Stimulated activated CD8-positive, alpha-beta memory T cell treated with anti-CD3 and anti-CD28 coated beads, Interleukin-4, amount 100 ng/mL, for 48 hours (primary cell): ENCODE measurements around the gene CD58.
"Not testable (repeated sequence)": the region's sequence is repeated elsewhere in the genome, so short reads cannot be mapped to it uniquely, and the experiment has no call there.

ENCODE experiments used
- DNase-seq: peaks from one replicate; pipeline ENCODE4 v3.0.0-alpha.2; 2020

CD58 gene, protein sequence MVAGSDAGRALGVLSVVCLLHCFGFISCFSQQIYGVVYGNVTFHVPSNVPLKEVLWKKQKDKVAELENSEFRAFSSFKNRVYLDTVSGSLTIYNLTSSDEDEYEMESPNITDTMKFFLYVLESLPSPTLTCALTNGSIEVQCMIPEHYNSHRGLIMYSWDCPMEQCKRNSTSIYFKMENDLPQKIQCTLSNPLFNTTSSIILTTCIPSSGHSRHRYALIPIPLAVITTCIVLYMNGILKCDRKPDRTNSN

DNA sequence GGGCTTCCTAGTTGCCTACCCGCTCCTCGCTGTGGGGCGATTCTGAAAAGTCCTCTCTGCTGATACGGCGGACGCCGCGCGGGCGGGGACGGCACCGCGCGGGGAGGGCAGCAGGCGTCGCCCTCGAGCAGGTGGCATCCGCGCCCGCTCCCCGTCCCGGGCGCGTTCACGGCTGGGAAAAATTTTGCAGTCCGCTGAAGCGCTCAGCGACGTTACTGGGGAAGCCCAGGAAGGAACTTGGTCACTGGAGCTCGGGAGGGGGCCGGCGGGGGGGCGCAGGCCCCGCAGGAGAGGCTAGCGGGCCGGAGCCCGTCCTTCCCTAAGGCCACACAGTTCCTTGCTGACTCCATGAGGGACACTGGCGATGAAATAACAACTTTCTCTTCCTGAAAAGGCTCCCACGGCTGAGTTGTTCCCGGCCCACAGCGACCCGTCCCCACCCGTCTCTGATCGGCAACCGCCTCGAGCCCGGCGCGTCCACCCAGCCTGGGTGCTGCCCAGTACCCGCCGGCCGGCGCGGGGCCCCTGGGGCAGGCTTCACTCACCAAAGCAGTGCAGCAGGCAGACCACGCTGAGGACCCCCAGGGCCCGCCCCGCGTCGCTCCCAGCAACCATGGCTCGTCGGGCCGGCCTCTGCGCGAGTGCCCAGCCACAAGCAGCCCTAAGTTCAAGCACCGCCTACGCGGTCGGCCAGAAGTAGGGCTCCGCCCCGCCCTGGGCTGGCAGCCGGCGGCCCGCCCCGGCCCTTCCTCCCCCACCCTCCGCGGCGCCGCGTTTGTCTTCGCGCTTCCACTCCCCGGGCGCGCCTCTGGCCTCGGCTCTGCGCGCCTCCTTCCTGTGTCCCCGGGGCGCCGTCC is at the start of gene CD58:
Gene CD58, minus strand, starts transcription at position 669 of the 857 bp plus-strand sequence. Its CDS starts 54 bp downstream, at position 615.
- peak; percentile 92 for DNase-seq

DNA sequence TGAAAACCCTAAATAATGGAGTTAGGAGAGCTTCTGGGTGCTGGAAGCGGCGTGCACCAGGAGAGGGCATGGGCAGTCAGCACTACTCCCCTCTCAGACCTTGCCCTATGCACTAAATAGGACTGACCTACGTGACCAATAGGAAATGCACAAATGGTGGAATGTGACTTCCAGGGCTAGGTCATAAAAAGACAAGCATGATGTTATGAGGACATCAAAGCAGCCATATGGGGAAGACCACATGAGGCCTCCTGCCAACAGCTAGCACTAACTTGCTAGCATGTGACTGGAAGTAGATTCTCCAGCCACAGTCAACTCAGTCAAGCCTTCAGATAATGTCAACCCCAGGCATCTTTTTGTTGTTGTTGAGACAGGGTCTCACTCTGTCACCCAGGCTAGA is 49.6 kb upstream of the CD58 start:
- not testable (repeated sequence) for DNase-seq

DNA sequence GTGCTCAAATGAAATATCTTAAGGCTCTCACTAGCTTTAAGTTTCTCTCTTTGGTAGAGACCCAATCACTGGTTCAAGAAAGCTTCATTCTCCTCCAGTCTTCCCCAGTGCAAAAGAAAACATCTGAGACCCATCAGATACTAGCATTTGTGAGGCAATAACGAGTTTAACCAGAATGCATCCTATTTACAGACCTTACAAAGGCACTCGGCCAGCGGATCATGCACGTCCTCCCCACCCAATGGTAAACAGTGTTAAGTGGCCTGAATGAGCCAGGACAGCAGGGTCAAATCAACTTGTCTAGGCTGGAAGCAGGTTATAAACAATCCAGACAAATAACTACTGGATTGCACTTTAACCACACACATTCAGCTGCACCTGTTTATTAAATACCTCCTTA is 48.3 kb upstream of the CD58 start:
- DNase-seq: not testable (repeated sequence)

DNA sequence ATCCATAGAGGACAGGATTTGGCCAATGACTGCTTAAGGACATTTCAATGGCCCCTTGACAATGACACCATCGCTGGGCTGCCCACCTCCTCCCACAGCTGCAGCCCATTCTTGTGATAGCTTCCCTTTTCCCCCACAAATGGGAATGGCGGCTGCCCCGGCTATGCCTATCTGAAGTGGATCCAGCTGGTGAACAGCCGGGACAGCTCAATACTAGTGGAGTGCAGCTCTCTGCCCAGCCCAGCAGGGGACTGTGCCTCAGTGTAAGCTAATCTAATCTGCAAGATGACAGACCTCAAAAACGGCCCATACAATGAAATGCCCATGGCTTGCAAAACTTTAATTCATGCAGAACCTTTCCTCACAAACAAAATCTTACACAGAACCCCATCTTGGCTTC is 47.0 kb upstream of the CD58 start:
- not testable (repeated sequence) for DNase-seq

DNA sequence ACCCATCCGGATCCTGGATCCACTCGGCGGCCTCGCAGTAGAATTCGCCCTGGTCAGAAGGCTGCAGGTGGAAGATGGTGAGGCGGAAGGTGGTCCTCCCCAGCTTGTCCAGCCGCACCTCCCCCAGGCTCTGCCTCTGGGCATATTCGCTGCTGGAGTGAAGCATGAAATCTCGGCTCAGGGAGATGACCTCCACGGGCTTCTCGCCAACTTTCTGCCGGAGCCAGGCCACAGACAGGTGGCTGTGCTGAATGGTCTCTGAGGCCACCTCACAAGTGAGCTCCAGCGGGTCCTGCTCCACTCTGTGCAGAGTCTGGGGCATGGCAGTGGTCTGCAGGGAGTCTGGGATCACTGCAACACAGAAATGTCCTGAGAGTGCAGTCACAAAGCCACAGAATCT is 43.0 kb upstream of the CD58 start:
- DNase-seq: not testable (repeated sequence)

DNA sequence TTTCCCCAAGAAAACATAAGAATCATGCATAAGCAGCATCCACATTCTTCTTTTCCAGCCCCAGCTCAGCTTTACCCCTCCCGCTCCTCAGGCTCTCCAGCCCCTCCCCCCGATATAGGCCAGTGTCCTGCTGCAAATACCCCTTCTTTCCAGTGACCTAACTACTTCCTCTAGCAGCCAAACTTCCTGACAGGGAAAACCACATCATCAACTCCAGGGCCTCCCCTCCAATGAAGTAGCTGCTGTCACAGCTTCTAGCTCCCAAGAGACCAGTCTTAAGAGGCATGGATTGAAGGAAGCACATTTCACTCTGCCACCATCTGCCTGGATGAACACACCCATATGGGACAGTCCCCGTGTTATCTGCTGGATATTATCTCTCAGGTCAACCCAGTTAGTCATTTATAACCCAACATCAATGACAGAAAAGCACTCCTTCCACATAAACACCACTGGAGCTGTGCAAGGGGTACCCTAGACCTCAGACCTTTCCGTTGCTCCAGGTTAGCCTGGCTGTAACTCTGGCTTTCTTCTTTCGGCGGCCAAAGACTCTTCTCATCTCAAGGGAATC is 39.1 kb upstream of the CD58 start:
- DNase-seq: not testable (repeated sequence)

DNA sequence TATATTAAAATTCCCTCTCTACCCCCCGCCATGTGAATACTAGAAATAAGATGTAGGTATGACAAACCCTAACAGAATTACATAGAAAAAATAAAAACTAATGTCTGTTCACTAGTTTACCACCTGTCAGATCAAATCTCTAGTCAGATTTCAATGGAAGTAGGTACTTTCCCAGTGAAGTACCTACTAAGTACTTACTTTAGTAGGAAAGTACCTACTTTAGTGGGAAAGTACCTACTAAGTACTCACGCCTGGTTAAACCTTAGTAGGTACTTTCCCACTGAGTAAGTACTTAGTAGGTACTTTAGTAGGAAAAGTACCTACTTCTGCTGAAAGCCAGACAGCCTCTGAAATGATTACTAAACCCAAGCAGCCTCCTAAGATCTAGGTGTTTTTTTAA is 38.0 kb upstream of the CD58 start:
- not testable (repeated sequence) for DNase-seq

DNA sequence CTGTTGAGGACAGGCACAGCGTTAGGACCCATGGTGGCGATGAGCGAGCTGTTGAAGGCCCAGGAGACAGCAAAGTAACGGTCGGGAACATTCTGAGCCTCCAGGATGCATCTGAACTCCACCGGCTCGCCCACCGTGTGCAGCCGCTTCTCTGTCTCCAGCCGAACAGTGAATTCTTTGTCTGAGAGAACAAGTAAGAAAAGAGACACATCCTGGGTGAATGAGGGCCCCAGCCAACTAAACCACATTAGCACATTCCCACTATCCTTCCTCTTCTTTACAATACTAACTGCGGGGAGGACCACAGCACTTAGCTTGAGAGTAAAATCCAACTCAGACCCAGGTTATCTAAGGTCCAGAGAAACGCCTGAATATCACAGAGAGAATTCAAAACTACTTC is 37.3 kb upstream of the CD58 start:
- DNase-seq: not testable (repeated sequence)

DNA sequence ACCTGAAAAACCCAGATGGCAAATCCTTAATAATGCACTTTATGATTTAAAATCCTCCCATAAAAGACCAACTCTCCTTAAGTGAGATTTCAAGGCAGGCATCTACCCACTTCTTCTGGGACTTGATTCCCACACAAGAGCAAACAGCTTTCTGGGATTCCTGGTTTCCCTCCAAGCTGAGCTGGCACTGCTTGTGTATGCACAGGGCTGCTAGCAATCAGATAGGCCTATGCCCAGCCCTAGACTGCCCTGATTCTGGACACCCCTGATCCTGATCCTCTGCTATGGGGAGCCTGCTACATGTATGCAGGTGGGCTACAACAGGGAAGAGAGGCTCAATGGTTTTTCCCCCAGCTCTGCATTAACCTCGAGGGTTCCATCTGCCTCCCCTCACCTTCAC is 36.6 kb upstream of the CD58 start:
- DNase-seq: not testable (repeated sequence)

DNA sequence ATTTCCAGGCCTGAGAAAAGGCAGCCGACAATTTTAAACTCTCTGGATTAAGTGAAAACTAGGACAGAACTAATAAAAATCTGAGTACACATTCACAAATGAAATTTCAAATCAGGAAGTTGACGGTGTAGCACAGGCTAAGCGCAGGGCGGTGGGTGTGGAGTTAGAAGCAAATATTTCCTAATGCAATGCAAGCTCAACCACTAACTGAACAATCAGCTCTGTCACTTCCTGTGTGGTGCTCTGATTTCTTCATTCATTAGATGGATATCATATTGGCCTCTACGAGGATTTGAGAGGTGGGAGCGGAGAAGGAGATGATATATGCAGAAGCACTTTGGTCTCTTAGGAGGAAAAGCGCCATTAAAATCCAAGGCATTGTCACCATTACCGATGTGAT is 35.2 kb upstream of the CD58 start:
- DNase-seq: not testable (repeated sequence)

DNA sequence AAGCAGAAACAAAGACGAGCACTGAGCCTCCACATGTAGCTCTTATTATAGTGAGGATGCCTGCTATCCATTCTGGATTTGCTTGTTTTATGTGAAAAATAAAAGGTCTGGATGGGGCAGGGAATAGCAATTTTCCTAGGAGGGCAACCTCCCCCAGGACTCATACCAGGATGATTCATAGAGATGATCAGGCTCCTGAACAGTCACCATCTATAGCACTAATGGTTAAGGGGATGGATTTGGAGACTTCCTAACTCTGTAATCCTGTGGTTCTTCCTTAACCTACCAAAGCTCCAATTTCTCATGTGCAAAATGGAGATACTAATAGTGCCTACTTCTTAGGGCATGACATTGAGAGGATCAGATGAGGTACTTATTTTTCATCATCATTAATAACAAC is 34.5 kb upstream of the CD58 start:
- no peak for DNase-seq

DNA sequence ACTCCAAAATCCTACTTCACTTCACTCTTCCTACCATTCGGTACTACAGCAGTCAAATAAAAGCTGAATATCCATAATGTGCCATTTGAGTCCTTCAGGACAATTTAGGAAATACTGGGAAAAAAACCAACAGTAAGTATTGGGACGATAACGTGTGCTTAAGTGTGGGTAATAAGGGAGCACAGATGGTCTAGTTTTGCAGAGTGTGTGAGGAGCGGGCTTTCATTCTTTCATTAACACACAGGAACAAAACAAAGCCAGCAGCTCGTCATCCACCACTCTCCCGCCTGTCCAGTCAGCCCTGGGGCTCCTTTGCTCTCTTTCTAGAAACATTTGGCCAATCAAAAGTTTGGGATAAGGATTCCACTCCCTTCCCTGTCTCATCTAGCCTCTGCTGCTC is 33.6 kb upstream of the CD58 start:
- DNase-seq: not testable (repeated sequence)

DNA sequence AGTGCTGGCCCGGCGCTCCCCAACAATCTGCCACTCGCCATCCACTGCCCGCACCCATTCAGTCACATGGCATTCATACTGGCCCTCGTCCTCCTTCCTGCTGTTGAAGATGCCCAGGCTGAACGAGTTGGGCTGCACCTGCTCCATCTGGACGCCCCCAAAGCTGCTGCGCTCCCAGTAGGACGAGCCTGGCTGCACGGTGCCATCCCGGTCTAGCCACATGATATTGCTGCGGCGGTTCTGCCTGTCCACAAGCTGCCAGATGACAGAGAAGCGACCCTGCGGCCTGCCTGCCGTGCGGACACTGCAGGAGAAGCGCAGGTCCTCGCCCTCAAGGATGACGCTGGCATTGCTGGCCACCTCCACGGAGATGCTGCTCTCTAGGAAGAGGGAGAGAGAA is 32.8 kb upstream of the CD58 start:
- not testable (repeated sequence) for DNase-seq

DNA sequence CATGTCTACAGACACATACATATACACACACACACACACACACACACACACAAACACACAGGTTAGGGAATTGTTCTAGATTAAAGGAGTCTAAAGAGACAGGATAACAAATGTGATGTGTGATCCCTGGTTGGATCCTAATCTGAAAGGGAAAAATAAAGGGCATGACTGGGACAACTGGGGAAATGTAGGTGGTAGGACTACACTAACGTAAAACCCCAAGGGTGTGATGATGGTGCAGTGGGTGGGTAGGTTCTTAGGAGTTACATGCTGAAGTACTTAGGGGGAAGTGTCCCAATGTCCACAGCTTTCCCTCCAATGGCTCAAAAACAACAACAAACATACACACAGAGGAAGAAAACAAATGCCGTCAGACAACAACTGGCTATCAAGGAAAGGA is 28.5 kb upstream of the CD58 start:
- DNase-seq: not testable (repeated sequence)

DNA sequence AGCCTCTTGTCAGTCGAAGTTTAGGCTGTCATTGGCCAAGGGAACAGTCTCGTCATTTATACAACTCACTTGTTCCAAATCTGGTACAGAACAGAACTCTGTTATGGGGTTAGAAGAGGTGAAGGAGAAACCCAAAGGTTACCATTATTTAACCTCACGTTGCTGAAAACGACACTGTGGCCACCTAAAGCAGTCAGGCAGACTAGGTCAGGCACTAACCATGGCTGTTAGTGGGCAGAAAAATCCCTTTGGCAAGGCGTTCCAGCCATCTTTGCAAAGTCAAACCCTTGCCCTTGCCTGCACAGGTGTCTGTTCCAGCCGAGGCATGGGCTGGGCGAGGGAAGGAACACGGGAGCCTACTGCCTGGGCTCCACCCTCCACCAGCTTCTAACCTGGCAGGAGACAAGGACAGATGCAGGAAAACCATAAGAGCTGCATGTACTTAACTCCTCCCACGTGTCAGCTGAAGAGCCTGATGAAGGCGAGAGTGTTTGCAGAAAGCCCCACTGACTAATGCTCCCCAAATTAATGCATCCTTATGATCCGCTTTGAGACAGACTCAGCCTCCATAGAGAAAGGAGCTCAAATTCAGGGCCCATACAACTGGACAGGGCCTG is 27.7 kb upstream of the CD58 start:
- not testable (repeated sequence) for DNase-seq

DNA sequence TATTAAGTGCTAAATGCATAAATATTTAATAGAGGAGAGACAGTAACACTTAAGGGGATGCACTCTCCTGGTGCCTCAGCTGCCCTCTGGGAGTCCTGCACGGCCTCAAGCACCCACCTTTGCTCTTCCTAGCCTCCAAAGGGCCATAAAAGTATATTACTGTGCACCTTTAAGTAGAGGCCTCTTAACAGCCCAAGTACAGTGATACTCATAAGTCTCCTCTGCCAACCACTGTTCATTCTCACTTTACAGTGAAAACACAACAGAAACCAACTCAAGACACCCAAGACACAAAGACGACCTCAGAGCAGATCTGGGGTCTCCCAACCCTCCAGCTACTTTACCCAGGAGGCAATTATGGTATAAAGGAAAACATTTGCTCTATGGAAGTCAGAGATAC is 26.6 kb upstream of the CD58 start:
- DNase-seq: not testable (repeated sequence)

DNA sequence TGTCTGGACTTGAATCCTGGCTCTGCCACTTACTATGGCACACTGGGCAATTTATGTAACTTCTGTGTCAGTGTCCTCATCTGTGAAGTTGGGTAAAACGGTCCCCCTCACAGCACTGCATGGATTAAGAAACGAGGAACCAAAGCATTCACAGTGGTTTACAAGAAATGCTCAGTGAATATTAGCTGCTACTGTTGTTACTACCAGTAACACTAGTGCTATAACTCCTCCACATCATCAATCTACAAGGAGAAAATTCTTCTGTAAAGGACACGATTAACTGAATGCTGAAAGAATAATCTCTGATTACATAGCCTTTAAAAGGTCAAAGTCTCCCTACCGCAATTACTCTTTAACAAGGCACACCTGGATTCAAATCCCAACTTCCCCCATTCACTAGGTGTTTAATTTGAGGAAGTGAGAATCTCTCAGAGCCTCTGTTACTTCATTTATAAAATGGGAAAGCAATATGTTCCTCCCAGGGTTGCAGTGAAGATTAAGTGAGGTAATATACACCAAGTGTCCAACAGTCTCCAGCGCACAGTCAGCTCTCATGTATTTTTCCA is 26.0 kb upstream of the CD58 start:
- DNase-seq: not testable (repeated sequence)

DNA sequence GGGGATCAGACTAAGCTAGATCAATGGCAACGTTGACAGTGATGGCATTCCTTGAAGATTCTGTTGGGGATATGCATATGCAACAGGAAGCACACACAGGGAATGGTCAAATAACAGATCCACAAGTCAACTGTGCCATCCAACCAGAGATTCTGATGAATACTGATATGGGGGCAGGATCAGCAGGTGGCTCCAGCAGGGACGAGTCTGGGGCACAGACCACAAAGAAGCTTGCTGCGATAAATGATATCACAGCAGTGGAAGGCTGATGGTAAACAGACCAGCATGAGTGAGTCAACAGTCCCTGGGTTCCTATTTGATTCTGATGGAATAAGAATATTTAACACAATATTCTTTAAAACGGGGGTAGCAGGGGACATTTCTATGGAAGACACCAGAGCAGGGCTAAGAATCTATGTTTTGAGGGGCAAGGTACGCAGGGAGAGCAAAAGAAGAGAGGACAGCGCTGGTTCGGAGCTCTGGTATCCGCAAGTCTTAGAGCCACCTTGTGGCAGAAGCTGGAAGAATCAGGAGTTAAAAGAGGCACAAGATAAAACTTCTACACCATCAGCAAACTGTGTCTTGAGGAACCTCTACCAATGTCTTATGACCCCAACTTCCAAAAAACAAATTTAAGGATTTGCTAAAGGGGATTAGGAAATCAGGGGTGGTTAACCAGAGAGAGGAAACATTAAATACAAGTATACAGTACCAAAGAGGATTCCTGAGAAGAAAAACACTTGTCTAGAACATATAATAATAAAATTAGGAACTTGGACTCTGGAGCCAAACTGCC is 25.3 kb upstream of the CD58 start:
- DNase-seq: peak; percentile 55

DNA sequence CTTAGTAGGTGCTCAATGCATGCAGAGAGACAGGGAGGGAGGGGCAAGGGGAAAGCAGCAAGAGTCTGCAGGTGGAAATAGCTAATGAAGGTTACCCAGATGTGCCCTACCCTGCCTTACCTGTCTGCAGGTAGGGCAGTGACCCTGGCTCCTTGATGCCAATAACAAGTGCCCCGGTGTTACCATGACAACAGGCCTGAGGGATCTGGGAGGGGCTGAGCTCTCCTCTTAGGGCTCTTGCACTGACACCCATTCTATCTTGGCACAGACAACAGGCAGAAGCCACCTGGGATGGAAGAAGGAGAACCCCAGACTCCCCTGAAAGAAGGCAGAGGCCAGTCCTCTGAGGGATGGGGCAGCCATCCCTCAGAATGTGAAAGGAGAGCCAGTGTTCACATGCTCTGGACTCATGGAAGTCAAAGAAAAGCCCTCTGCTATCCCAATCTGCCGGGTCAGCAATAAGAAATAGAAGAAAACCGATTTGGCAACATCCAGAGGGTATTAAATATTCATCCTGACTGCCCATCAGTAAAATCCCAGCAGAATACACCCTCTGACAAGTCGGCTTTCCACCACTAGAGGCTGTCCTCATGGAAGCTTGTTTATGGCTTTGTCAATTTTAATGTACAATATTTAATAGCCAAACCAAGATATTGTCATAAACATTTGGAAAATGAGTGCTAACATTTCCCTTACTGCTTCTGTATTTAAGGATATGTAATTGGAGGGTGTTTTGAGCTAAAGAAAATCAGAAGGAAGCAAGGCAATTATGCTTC is 24.4 kb upstream of the CD58 start:
- DNase-seq: not testable (repeated sequence)

DNA sequence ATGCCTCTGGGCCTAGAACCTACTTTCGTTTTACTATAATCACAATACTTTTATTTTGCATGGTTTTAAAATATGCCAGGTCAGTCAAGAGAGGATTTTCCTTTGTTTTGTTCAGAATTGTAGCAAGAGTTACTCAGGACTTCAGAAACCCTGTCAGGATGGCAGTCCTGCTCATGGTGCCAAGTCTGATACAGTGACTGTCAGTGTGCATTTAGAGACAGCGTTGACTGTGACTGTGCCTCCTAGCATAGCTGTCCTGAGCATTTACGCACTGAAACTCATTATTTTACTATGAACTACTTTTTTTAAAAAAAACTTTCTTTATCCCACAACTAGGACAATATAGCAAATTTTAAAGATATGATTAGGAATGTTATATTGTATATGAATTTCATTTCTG is 23.2 kb upstream of the CD58 start:
- not testable (repeated sequence) for DNase-seq

DNA sequence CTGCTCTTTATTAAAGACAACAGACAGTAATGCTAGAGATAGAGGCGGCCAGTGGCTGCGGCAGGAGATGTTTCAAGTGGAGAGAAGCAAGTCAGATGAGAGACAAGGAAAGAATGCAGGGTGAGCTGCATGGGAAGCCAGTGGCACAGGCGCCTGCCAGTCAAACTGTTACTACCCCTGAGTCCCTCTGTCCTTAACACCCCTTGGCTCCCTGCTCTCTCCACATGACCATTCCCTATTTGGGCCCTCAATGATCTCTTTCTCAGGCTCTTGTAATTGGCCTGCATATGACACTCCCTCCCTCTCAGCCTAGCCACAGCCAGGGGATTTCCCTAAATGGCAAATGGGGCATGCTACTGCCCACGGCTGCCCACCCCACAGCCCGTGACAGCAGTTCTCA is 22.6 kb upstream of the CD58 start:
- not testable (repeated sequence) for DNase-seq
